GM03348 (cell line): ENCODE data around the gene ARL6IP5.

Experiments
- DNase-seq: peaks from one replicate; pipeline ENCODE4 v3.0.0; 2012; ENCODE audit warnings: low spot score

Gene ARL6IP5, protein sequence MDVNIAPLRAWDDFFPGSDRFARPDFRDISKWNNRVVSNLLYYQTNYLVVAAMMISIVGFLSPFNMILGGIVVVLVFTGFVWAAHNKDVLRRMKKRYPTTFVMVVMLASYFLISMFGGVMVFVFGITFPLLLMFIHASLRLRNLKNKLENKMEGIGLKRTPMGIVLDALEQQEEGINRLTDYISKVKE

DNA sequence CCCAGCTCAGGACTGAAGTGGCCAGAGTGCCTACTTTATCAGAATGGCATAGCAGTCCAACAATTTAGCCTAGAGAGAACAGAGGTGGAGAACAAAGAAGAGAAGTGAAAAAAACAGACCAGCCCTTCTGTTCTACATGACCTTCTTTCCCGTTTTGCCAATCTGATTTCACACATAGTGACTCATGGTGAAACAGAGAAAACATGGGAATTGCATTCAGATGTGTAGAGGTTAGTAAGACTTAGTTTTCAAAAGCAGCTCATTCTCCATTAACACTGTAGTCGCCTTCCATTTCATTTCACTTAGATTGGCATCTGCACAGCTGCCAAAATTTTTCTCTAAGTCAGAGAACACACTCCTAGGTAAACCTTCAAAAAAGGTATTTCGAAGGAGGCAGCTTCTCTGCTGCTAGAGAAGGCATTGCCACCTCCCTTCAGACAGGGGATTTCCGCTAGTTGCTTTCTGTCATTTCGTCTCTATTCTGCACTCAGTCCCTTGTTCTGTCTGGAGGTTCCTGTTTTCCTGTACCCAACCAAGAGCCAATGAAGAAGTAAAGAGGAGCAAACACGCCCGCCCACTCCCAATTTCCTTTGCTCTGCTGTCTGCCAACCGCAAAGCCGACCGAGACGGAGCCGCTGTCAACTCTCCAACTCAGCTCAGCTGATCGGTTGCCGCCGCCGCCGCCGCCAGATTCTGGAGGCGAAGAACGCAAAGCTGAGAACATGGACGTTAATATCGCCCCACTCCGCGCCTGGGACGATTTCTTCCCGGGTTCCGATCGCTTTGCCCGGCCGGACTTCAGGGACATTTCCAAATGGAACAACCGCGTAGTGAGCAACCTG, at the start of gene ARL6IP5:
TSS of gene ARL6IP5 (plus strand) at position 612 of the 842 bp plus-strand sequence. CDS start at position 723, 111 bp downstream.
- peak; percentile 73 for DNase-seq

DNA sequence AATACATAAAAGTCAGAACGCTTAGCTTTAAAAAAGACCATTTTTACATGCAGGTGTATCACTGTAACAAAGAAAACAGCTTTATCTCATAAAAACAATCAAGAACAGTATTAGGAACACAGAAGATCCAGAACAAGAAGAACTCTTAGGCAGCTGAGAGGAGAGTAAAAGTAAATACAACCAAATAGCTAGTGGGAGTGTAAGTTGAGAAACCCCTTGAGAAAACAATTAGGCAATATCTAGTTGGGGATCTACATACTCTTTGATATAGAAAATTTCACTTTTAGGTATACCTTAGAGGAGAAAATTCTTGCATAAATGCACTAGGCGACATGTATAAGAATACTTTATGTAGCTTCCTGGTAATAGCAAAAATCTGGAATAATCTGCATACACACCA, 40.1 kb upstream of the ARL6IP5 start:
- no peak for DNase-seq

DNA sequence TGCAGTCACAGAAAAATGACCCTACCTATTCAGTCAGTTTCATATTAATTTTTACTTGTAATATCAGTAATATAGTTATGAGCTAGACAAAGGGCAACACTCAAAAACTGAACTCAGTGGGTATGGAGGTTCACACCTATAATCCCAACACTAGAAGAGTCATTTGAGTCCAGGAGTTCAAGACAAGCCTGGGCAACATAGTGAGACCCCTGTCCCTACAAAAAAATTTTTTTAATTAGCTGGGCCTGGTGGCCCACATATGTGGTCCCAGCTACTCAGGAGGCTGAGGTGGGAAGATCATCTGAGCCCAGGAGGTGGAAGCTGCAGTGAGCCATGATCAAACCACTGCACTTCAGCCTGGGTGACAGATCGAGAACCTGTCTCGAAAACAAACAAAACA, 35.7 kb upstream of the ARL6IP5 start:
- no peak for DNase-seq

DNA sequence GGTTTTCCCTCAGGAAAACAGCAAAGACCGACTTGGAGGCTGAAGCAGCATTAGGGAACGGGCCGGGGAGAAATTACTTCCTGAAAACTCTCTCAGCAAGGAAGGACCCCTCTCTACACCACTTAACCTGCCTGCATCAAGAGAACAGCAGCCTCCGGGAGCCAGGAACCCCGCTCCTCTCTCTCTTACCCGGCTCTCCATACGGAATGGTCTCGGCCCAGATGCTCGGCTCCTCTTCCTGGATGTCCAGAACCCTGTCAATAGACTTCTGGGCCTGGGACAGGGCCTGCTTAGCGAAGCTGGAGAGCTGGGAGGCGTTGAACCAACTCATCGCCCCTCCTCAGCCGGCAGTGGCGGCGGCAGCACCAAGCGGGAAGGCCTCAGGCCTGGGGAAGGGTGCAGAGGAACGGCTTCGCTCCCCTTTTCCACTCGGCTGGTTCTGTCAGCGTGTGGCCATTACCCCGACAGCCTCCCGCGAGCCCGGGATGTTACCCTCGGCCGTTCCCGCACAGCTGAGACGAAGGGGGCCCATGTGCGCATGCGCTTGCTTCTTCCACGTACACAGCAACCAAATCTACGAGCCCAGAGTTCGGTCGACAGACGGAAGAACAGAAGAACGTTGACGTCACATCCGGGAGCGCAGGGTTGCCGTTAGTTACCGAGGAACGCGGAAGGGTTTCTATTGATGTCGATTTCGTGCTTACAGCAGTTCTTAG, 32.8 kb upstream of the ARL6IP5 start, which contains the start of gene TMF1:
TSS of gene TMF1 (minus strand) at position 578 of the 716 bp plus-strand sequence. CDS start at position 331, 247 bp downstream.
- DNase-seq: peak; percentile 96

DNA sequence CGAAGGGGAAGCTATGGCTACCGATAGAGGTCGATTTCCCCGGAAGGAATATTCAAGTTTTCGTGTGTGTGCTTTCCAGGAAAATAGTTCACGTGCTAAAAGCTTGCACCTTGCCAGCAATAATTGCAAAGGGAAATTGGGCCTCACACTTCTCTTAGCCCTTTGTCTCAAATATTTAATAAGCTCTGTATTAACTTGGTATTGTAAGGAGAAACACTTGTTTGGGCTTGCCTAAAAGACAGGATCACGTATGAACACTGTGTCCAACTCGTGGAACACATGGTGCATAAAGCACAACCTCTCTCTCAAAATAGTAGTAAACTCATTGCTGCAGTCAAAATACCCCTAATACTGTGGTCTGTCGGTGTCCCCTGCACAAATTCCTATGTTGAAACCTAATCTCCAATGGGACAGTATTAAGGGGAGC, 32.3 kb upstream of the ARL6IP5 start:
- DNase-seq: no peak

DNA sequence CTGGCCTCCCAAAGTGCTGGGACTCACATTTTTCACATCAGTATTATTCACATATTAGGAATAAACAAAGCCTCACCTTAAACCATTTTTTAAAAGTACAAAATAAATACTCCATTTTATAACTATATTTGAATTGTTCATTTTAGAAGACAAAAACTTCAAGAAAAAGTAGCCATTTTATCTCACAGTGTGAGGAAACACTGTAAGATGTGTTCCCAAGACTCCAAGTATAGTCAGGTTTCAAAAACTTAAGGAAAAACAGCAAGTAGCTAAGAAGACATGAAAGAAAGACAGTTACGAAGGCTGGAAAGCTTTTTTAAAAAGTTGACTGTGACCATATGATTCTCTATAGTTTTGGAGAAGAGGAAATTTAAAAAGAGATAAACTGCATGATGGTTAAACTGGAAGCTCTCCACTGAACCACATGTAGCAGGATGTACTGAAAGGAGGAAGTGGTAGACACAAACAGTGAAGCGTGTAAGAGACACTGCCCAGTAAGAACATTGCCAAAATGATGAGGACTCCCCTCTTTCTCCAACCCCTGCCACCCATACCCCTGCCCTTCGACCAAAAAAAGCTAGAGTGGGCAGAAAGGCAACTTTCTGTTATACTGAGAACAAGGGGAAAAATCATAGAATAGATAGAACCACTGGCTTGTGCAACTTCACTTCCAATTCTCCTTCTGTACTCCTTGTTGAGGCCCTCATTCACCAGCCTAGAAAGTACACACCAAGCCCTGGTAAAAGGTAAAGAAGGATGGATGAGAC, 26.4 kb upstream of the ARL6IP5 start:
- DNase-seq: no peak

DNA sequence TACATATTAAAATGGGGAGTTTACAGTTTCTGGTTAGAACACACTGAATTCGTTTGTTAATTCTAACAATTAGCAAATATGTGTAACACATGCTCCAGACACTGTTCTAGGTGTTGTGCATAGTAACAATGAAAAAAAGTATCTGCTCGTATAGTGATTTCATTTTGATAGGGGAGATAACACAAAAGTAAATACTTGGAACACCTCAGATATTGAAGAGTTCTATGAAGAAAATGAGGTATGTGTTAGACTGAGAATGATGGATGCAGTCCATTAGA, 25.9 kb upstream of the ARL6IP5 start:
- no peak for DNase-seq

DNA sequence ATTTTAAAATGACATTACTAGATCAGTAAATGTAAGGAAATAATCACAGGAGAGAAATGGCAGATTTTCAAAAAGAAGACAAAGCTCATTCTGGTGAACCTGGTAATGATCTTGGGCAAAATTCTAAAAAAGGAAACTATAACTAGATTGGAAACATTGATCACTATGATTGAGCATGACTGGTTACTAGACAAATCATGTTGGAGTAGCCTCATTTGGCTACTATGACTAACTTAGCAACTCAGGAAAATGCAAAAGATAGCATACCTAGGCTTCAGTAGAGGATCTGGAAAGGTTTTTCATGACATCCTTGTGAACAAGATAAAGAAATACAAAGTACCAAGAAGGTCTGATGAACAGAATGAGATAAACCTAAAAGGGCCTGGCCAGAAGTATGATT, 25.0 kb upstream of the ARL6IP5 start:
- no peak for DNase-seq

DNA sequence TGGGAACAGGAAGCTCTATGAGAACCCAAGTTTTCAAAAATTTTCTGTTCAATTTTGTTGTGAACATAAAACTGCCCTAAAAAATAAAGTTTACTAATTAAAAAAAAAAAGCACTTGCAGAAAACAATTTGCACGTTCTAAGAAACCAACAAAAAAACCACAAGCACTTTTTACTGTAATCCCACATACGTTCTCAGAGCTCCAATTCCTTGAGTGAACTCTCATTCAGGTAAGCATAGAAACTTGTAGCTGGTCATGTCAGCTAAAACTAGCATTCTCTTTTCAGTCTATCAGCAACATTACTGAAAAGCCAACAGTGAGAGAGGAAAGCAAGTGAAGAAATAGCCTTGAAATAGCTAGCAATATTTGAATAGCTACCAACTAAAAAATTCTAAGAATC, 21.1 kb upstream of the ARL6IP5 start:
- no peak for DNase-seq

DNA sequence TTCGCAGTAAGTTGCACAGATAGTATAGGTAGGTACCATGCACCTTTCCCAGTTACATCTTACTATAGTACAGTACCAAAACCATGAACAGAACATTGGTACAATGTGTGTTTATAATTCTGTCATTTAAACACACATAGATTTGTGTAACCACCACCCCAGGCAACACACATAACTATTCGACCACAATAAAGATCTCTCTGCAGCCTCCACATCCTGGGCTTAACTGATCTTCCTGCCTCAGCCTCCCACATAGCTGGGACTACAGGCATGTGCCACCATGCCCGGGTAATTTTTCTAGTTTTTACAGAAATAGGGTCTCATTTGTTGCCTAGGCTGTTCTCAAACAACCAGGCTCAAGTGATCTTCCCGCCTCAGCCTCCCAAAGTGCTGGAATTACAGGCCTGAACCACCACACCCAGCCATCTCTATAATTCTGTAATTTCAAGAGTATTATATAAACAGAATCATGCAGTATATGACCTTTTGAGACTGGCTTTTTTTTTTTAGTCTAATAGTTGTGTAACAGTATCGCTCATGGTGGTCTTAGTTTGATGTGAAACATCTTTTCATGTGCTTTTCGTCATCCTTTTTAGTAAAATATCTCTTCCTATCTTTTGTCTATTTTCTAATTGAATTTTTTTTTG, 19.3 kb upstream of the ARL6IP5 start:
- no peak for DNase-seq

DNA sequence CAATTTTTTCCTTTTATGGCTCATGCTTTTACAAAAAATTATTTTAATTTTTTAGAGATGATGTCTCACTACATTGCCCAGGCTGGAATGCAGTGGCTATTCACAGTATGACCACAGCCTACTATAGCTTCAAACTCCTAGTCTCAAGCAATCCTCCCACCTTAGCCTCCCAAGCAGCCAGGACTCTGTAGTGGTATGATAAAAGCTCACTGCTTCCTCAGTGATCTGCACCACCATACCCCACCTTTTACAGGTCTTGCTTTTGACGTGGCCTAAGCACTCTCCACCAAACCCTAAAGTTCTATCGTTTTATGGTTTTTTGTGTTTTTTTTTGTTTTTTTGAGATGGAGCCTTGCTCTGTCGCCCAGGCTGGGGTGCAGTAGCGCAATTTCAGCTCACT, 18.6 kb upstream of the ARL6IP5 start:
- no peak for DNase-seq

DNA sequence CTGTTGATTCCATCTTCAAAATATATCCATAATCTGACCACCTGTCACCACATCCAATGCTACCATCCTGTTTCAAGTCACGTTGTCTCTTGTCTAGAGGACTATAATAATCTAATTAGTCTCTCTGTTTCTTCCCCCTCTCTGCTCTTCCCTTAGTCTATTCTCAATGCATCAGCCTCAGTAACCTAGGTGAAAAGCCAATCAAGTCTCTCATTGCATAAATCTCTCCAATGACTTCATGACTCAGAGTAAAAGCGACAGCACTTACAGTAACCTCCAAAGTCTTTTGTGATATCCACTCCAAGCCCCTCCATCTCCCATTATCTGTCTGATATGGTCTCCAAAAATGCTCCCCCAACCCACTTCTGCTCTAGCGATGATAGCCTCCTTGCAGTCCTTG, 11.8 kb upstream of the ARL6IP5 start:
- no peak for DNase-seq

DNA sequence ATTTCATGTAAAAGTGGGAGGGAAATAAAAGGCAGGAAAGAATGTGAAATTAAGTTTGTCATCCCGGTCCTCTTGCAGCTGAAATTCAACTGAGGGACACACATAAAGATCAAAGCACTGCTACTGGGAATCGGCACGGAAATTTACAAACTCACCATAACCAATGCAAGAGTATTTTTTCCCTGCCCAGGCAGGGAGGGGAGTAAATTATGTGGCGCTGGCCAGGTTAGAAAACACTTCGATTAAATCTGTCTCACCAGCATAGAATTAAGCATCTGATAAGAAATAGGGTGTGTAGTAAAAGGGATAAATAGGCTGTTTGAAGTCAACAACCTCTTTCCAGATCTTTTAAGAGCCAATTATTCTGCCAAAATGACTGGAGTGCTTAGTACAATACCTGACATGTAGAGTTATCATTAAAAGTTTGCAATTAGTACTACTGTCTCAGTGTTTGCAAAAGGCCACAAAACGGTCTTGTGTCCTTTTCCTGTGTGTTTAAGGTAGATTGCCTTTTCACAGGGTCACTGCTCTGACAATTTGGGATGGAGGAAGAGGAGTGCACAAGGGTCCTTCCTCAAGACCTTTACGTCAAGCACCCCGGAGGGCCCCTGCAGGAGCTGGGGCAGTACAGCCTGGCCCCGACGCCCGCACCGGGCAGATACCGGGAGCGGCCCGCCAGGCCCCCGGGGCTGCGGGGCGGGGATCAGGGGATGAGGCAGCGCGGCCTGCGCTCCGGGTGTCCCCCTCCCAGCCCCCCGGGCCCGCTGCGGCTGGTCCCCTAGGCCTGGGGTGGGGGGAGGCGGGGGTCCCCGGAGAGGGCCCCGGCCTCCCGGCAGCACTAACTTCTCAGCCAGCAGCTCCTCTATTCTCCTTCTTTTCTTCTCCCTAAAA, 5.2 kb upstream of the ARL6IP5 start:
- peak; percentile 59 for DNase-seq

DNA sequence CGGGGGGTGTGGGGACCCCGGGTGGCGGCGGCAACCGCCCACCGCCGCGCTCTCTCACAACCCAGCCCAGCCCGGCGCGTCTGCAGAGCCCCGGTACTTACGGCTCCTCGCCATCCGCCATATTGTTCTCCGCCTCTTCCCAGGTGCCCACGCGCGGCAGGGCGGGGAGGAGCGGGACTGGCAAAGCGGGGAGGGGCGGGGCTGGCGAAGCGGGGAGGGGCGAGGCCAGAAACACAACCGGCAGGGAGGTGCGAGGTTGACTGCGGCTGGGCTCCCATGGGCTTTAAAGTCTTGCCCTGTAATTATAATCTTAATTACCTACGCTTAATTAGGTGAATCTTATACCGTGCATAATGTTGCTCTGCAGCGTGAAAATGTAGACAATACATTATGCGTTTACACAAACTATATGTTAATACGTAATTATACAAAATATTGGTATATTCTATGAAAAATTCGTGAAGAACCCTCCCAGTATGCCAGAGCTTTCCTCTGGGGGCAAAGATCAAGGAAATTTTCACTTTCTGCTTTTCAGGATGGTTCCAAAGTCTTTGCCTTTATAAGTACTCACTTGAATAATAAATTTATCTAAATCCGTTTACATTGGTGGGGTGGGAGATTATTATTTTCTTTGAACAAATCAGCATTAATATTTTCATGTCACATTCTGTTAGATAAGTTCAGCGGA, 4.4 kb upstream of the ARL6IP5 start, which contains the start of gene UBA3:
TSS of gene UBA3 (minus strand) at position 133 of the 688 bp plus-strand sequence. CDS start at position 121, 12 bp downstream.
- DNase-seq: peak; percentile 95

DNA sequence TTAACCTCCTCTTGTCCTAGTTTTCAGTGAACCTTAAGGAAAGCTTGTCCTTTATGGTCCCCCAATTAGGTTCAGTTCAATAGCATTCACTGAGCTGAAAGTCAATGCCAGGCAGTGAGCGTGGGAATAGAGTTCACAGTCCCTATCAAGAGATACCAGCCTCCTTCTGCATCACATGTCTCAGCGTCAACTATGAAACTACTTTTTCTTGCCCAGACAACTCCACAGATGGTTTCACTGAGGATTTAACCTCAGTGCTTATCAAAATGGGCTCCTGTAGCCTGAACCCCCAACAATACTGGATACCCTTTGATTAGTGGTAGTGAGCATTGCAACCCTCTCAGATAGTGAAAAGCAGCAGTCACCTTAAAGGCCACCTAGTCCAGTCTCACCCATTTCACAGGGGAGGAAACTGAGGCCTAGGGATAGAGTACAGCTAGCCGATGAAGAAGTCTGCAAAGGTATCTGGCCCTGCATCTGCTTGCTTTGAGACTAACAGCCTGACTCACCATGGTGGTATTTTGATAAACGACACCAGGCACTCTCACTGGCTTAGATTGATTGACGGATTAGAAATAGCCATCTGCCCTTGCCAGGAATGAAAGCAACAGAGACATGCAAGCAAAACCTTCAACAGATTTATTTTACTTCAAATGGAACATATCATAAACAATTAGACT, 3.0 kb upstream of the ARL6IP5 start:
- DNase-seq: no peak

DNA sequence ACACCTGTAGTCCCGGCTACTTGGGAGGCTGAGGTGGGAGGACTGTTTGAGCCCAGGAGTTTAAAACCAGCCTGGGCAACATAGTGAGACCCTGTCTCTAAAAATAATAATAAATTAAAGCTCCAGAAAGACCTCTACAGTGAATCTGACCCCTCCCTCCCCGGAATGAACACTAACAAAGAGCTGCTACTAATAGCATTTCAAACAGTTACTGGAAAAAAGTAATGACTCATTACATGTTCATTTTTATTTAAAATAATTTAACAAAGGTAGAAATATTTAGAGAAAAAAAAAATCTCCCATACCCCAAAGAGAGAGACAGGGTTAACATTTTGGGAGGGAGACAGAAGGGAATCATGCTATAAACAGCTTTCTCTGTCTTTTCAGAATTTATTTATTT, 2.4 kb upstream of the ARL6IP5 start:
- DNase-seq: no peak

DNA sequence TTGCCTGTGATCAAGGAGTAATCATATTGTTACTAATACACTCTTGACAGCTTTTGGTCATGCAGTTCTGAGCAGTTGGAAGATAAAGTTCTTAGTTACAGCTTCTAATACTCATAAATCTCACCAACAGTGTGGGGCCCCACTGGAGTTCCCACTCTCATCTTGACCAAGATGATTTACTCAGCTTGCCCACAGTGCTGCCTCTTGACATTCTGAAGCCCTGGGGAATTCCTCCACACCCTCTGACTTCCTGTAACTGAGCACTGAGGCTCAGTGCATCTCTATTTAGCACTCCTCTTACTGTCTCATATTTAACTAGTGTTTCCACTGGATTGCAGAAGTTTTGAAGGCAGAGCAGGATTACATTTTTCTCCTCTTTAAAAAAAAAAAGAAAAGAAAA, 1.9 kb upstream of the ARL6IP5 start:
- peak; percentile 69 for DNase-seq

DNA sequence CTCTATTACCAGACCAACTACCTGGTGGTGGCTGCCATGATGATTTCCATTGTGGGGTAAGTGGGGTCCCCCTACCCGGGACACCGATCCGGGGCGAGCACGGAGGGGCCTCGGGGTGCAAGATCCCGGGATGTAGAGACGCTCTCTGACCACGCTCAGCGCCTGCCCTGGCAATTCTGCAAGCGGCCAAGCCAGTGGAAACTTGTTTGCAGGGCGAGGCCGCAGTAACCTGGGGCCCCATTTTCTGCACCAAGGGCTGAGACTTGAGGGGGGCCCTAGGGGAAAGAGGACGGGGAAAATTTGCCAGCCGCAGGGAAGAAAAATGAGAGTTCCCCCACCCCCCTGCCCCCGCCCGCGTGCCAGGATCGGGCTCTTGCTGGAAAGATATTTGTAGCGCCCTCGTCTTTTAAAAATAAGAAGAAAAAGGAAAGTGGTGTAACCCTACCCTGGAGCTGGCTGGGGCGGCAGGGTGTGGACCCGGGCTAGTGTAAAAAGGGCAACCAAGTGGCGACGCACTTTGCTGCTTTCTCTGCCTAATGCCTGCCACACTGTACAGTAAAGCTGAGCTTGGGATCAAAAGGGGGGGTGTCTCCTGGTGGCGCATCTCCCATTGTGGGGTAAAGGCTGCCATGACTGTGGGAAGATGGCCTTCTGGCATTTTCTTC, 563 bp downstream of the ARL6IP5 start:
- peak; percentile 44 for DNase-seq
